Hepatocyte (in vitro differentiated cells): ENCODE measurements around the gene DYDC1. TPM values are rescaled to one million over a fixed set of nuclear protein-coding genes. Genes with fewer than 3 reads are reported as not detected.
"Not testable (repeated sequence)": the region's sequence is repeated elsewhere in the genome, so short reads cannot be mapped to it uniquely, and the experiment has no call there.

Experiments used
- DNase-seq: peaks from one replicate; pipeline ENCODE4 v3.0.0-alpha.2; 2016; ENCODE audit warnings: low spot score
- H2AFZ ChIP-seq: fragments of 200-600 bp; sonication (generic); 2 replicates; pipeline ENCODE4 v1.6.0; 2016; ENCODE audit warnings: antibody characterized with exemption, mild to moderate bottlenecking
- H3K27ac ChIP-seq: fragments of 200-600 bp; sonication (generic); 2 replicates; pipeline ENCODE4 v1.5.1; 2016; ENCODE audit warnings: mild to moderate bottlenecking
- H3K27me3 ChIP-seq: fragments of 200-600 bp; sonication (generic); 2 replicates; pipeline ENCODE4 v1.6.1; 2016
- H3K36me3 ChIP-seq: fragments of 200-600 bp; sonication (generic); replicated peaks from 2 replicates; pipeline ENCODE4 v1.5.1; 2016; ENCODE audit warnings: low read depth; ENCODE audit not compliant: insufficient read depth
- H3K4me1 ChIP-seq: fragments of 200-600 bp; sonication (generic); 2 replicates; pipeline ENCODE4 v1.5.1; 2016; ENCODE audit warnings: mild to moderate bottlenecking, moderate library complexity; ENCODE audit not compliant: insufficient read depth
- H3K4me2 ChIP-seq: fragments of 200-600 bp; sonication (generic); 2 replicates; pipeline ENCODE4 v1.6.0; 2016
- H3K4me3 ChIP-seq: fragments of 200-600 bp; sonication (generic); 2 replicates; pipeline ENCODE4 v1.5.1; 2016; ENCODE audit warnings: mild to moderate bottlenecking
- H3K79me2 ChIP-seq: fragments of 200-600 bp; sonication (generic); 2 replicates; pipeline ENCODE4 v1.6.0; 2017; ENCODE audit warnings: mild to moderate bottlenecking
- H3K9me2 ChIP-seq: fragments of 200-600 bp; sonication (generic); replicated peaks from 2 replicates; pipeline ENCODE4 v1.6.0; 2017; ENCODE audit warnings: mild to moderate bottlenecking; ENCODE audit not compliant: insufficient read depth
- H3K9me3 ChIP-seq: fragments of 200-600 bp; sonication (generic); 2 replicates; pipeline ENCODE4 v1.5.1; 2016; ENCODE audit warnings: low read depth, mild to moderate bottlenecking
- H4K20me1 ChIP-seq: fragments of 200-600 bp; sonication (generic); 2 replicates; pipeline ENCODE4 v1.6.0; 2016; ENCODE audit warnings: mild to moderate bottlenecking; ENCODE audit not compliant: insufficient read depth, poor library complexity, severe bottlenecking
- EZH2 ChIP-seq: fragments of 200-600 bp; sonication (generic); IDR thresholded peaks from 2 replicates; pipeline ENCODE4 v1.6.1; 2016; ENCODE audit warnings: antibody characterized with exemption, mild to moderate bottlenecking, borderline replicate concordance
- EZH2phosphoT487 ChIP-seq: fragments of 200-600 bp; sonication (generic); IDR thresholded peaks from one replicate; pipeline ENCODE4 v1.6.1; 2018; ENCODE audit warnings: antibody characterized with exemption, mild to moderate bottlenecking, low read depth, moderate library complexity; ENCODE audit not compliant: unreplicated experiment, severe bottlenecking
- WGBS: methylation state at CpG from one replicate; pipeline ENCODE4 v1.1.6; 2016; ENCODE audit warnings: low lambda C conversion rate; ENCODE audit errors: missing lambda C conversion rate; 5-methylcytosine and 5-hydroxymethylcytosine counted together
- polyA plus RNA-seq: library from polyadenylated mRNA; unstranded; fragments of >200 nt; fragmentation: Nextera tagmentation; extraction: Ambion mirVana; gene quantifications from 2 replicates; pipeline ENCODE4 v1.2.1, GENCODE V29; 2016
- total RNA-seq: library from RNA; depleted of rRNA; stranded (reverse); fragments of >200 nt; gene quantifications from 2 replicates; pipeline ENCODE4 v1.2.3, GENCODE V29; 2014
- TF ChIP-seq, protein P1 (sequence below): fragments of 200-600 bp; sonication (generic); IDR thresholded peaks from 2 replicates; pipeline ENCODE4 v1.5.1; 2016; ENCODE audit warnings: antibody characterized with exemption, mild to moderate bottlenecking; ENCODE audit not compliant: poor library complexity

The DYDC1 gene
- total and polyA plus RNA-seq, 2 experiments from 2014 or later = not detected

DNA sequence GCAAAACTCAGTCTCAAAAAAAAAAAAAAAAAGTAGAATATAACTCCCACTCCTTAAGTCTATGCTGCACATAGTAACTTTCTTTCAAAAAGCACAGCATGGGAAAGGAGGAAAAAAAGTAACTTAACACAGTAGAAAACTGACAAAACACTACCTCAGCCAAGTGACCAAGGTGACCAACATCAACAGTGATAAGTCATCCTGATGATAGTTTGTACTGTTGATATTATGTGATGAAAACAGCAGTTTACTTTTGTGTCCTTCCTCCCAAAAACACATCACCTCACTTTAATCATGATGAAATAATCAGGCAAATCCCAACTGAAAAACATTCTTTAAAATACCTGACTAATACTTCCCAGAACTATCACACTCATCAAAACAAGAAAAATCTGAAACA lies 37.8 kb downstream of the DYDC1 start:
- Histone ChIP-seq H3K9me3 (no peaks in the 10 kb centered on the region), H3K4me3 (no peak overlapping the region), H3K4me1 (no peaks in the 10 kb centered on the region), H3K9me2 (no peaks in the 10 kb centered on the region), H3K36me3 (no peaks in the 10 kb centered on the region), H3K27ac (no peak overlapping the region), H3K4me2 (no peak overlapping the region), H2AFZ (no peak overlapping the region), H3K27me3 (no peaks in the 10 kb centered on the region), H4K20me1 (no peaks in the 10 kb centered on the region), H3K79me2 (no peaks in the 10 kb centered on the region)
- TF ChIP-seq, protein P1, sequence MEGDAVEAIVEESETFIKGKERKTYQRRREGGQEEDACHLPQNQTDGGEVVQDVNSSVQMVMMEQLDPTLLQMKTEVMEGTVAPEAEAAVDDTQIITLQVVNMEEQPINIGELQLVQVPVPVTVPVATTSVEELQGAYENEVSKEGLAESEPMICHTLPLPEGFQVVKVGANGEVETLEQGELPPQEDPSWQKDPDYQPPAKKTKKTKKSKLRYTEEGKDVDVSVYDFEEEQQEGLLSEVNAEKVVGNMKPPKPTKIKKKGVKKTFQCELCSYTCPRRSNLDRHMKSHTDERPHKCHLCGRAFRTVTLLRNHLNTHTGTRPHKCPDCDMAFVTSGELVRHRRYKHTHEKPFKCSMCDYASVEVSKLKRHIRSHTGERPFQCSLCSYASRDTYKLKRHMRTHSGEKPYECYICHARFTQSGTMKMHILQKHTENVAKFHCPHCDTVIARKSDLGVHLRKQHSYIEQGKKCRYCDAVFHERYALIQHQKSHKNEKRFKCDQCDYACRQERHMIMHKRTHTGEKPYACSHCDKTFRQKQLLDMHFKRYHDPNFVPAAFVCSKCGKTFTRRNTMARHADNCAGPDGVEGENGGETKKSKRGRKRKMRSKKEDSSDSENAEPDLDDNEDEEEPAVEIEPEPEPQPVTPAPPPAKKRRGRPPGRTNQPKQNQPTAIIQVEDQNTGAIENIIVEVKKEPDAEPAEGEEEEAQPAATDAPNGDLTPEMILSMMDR = no peak
- TF ChIP-seq EZH2 = no peak
- no peak for TF ChIP-seq EZH2phosphoT487
- DNase-seq = no peak

DNA sequence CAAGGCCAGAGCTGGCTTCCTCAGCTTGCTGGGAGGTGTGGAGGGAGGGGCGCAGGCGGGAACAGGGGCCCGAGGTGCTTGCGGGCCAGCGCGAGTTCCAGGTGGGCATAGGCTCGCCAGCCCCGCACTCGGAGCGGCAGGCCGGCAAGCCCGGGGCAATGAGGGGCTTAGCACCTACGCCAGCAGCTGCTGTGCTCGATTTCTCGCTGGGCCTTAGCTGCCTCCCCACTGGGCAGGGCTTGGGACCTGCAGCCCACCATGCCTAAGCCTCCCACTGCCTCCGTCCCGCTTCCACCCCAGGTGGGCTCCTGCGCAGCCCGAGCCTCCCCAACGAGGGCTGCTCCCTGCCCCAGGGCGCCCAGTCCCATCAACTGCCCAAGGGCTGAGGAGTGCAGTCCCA lies 41.2 kb downstream of the DYDC1 start:
- H3K4me3 ChIP-seq = no peak overlapping the region
- H2AFZ ChIP-seq = no peak overlapping the region
- H3K9me3 ChIP-seq = no peaks in the 10 kb centered on the region
- H3K27me3 ChIP-seq = no peaks in the 10 kb centered on the region
- H3K9me2 ChIP-seq = no peaks in the 10 kb centered on the region
- no peaks in the 10 kb centered on the region for H3K79me2 ChIP-seq
- H3K36me3 ChIP-seq = no peaks in the 10 kb centered on the region
- H3K27ac ChIP-seq = no peak overlapping the region
- TF ChIP-seq, protein P1 = no peak
- TF ChIP-seq EZH2 = no peak
- no peak for TF ChIP-seq EZH2phosphoT487
- no peak for DNase-seq
- WGBS = 97% methylated on average over 12 of the region's 21 CpGs
- no peaks in the 10 kb centered on the region for H4K20me1 ChIP-seq
- no peak overlapping the region for H3K4me2 ChIP-seq
- H3K4me1 ChIP-seq = no peaks in the 10 kb centered on the region

DNA sequence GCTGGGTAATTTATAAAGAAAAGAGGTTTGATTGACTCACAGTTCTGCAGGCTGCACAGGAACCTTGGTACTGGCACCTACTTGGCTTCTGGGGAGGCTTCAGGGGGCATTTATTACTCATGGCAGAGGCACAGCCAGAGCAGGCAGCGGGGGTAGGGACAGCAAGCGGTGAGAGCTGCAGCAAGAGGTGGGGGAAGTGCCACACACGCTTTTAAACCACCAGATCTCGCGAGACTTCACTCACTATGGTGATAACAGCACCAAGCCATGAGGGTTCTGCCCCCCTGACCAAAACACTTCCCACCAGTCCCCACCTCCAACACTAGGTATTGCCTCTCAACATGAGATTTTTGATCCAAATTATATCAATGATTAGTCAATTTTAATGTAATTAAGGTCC lies 43.0 kb downstream of the DYDC1 start:
- Histone ChIP-seq H3K4me1 (no peaks in the 10 kb centered on the region), H3K9me3 (no peaks in the 10 kb centered on the region), H2AFZ (no peak overlapping the region), H3K4me2 (no peak overlapping the region), H3K27me3 (no peaks in the 10 kb centered on the region), H3K27ac (no peak overlapping the region), H4K20me1 (no peaks in the 10 kb centered on the region), H3K9me2 (no peaks in the 10 kb centered on the region), H3K36me3 (no peaks in the 10 kb centered on the region), H3K4me3 (no peak overlapping the region), H3K79me2 (no peaks in the 10 kb centered on the region)
- WGBS = 94% methylated on average over 5 of the region's 5 CpGs
- TF ChIP-seq, protein P1 = no peak
- no peak for TF ChIP-seq EZH2phosphoT487
- no peak for DNase-seq

DNA sequence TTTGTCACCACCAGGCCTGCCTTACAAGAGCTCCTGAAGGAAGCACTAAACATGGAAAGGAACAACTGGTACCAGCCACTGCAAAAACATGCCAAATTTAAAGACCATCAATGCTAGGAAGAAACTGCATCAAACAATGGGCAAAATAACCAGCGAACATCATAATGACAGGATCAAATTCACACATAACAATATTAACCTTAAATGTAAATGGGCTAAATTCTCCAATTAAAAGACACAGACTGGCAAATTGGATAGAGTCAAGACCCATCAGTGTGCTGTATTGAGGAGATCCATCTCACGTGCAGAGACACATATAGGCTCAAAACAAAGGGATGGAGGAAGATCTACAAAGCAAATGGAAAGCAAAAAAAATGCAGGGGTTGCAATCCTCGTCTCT lies 50.6 kb downstream of the DYDC1 start:
- not testable (repeated sequence) for H3K4me1 ChIP-seq, H4K20me1 ChIP-seq, H3K27me3 ChIP-seq, H3K79me2 ChIP-seq, H3K36me3 ChIP-seq, H3K9me2 ChIP-seq, H3K9me3 ChIP-seq, H3K4me2 ChIP-seq, H2AFZ ChIP-seq, H3K4me3 ChIP-seq, H3K27ac ChIP-seq, DNase-seq
- 77% methylated on average over 3 of the region's 3 CpGs for WGBS
